Effector memory CD8-positive, alpha-beta T cell (primary cell): ENCODE results near the gene H2BW1.
"Not testable (repeated sequence)": the region's sequence is repeated elsewhere in the genome, so short reads cannot be mapped to it uniquely, and the experiment has no call there.

Experiments used
- ATAC-seq: fragments of 150-1000 bp; cut with Tn5 transposase; replicated peaks from 2 replicates; pipeline ENCODE4 v1.10.0; 2021; ENCODE audit warnings: mild to moderate bottlenecking, moderate library complexity
- DNase-seq, 3 experiments: peaks; one replicate each; pipeline ENCODE4 v3.0.0; 2021
- H3K27ac Mint-ChIP-seq, 2 donors: one replicate each; pipeline ENCODE4 v1.8.0; 2022; ENCODE audit warnings: mild to moderate bottlenecking in 2 of 2, mixed read lengths in 2 of 2, moderate library complexity in 2 of 2
- H3K27me3 Mint-ChIP-seq, 2 donors: one replicate each; pipeline ENCODE4 v1.8.0; 2022; ENCODE audit warnings: mixed read lengths in 2 of 2
- H3K36me3 Mint-ChIP-seq: one replicate; pipeline ENCODE4 v1.8.0; 2022; ENCODE audit warnings: mild to moderate bottlenecking, moderate library complexity, mixed read lengths; ENCODE audit not compliant: insufficient read depth
- H3K4me1 Mint-ChIP-seq, 2 donors: one replicate each; pipeline ENCODE4 v1.8.0; 2022; ENCODE audit warnings: low read depth in 2 of 2, mixed read lengths in 2 of 2
- H3K4me3 Mint-ChIP-seq, 2 donors: one replicate each; pipeline ENCODE4 v1.8.0; 2022; ENCODE audit warnings: mild to moderate bottlenecking in 2 of 2, mixed read lengths in 2 of 2, moderate library complexity in 2 of 2
- H3K9me3 Mint-ChIP-seq, 2 donors: one replicate each; pipeline ENCODE4 v1.8.0; 2022; ENCODE audit warnings: mixed read lengths in 2 of 2
- total RNA-seq, 9 experiments: gene quantifications; one replicate each; lab custom pipeline; 2026; lab: John Stamatoyannopoulos, UW

Gene H2BW1
- total RNA-seq, result 0 reads per million in 9 experiments

GRCh38 chrX:104013606-104014005, at the start of gene H2BW1:
TSS of gene H2BW1 (minus strand) at chrX:104013708. CDS start at chrX:104013576, 132 bp downstream.
- Mint-ChIP-seq H3K4me3 (no peak within 1 kb of the TSS), H3K9me3 (no peaks in the 10 kb centered on the region), H3K4me1 (no peaks in the 10 kb centered on the region), H3K27ac (no peak within 1 kb of the TSS), H3K27me3 (peaks cover 19 to 20% of the 10 kb centered on the region in 2 donors), H3K36me3 (no peaks in the 10 kb centered on the region)
- DNase-seq (no peak), ATAC-seq (no peak)

- not testable (repeated sequence) for H3K9me3 Mint-ChIP-seq, H3K27me3 Mint-ChIP-seq, H3K36me3 Mint-ChIP-seq, H3K27ac Mint-ChIP-seq, H3K4me3 Mint-ChIP-seq, H3K4me1 Mint-ChIP-seq, ATAC-seq, DNase-seq
Measured at GRCh38 chrX:104062636-104063035, 49.1 kb upstream of the H2BW1 start.

- not testable (repeated sequence) for H3K9me3 Mint-ChIP-seq, ATAC-seq
Measured at GRCh38 chrX:104054956-104055355, 41.4 kb upstream of the H2BW1 start.

GRCh38 chrX:104047171-104047570, 33.7 kb upstream of the H2BW1 start:
- DNase-seq, result no peak
- Mint-ChIP-seq H3K36me3 (no peaks in the 10 kb centered on the region), H3K27ac (no peak overlapping the region), H3K27me3 (peaks cover 22 to 38% of the 10 kb centered on the region in 2 donors), H3K4me3 (no peak overlapping the region), H3K4me1 (no peaks in the 10 kb centered on the region), H3K9me3 (no peaks in the 10 kb centered on the region)
- ATAC-seq, result no peak

More at GRCh38 chrX:104054956-104055355, 41.4 kb upstream of the H2BW1 start:
- H3K27ac Mint-ChIP-seq, H3K4me3 Mint-ChIP-seq, H3K36me3 Mint-ChIP-seq, DNase-seq, H3K4me1 Mint-ChIP-seq, H3K27me3 Mint-ChIP-seq: not testable (repeated sequence)

- no peak for ATAC-seq
- H3K36me3 Mint-ChIP-seq, result no peaks in the 10 kb centered on the region
- peaks cover 23 to 41% of the 10 kb centered on the region in 2 donors for H3K27me3 Mint-ChIP-seq
- no peaks in the 10 kb centered on the region for H3K9me3 Mint-ChIP-seq
- DNase-seq, result no peak
- H3K4me1 Mint-ChIP-seq, result no peaks in the 10 kb centered on the region
- H3K27ac Mint-ChIP-seq, result no peak overlapping the region
- H3K4me3 Mint-ChIP-seq, result no peak overlapping the region
Measured at GRCh38 chrX:104045642-104046041, 32.1 kb upstream of the H2BW1 start.

GRCh38 chrX:104041003-104041402, 27.5 kb upstream of the H2BW1 start:
- H3K4me3 Mint-ChIP-seq, result no peak overlapping the region
- ATAC-seq (no peak), DNase-seq (no peak)
- no peaks in the 10 kb centered on the region for H3K4me1 Mint-ChIP-seq
- no peak overlapping the region for H3K27ac Mint-ChIP-seq
- peaks cover 32 to 46% of the 10 kb centered on the region in 2 donors for H3K27me3 Mint-ChIP-seq
- H3K9me3 Mint-ChIP-seq, result no peaks in the 10 kb centered on the region
- no peaks in the 10 kb centered on the region for H3K36me3 Mint-ChIP-seq

- no peaks in the 10 kb centered on the region for H3K9me3 Mint-ChIP-seq
- no peak for DNase-seq
Measured at GRCh38 chrX:104039689-104040505, 26.4 kb upstream of the H2BW1 start, which contains the start of gene H2BW2. TSS of gene H2BW2 (plus strand) at chrX:104039956. CDS start at chrX:104039995, 39 bp downstream.

GRCh38 chrX:104018126-104018525, 4.6 kb upstream of the H2BW1 start:
- Mint-ChIP-seq H3K9me3 (no peaks in the 10 kb centered on the region), H3K27me3 (peaks cover 17 to 22% of the 10 kb centered on the region in 2 donors), H3K27ac (no peak overlapping the region), H3K36me3 (no peaks in the 10 kb centered on the region), H3K4me3 (no peak overlapping the region), H3K4me1 (no peaks in the 10 kb centered on the region)
- ATAC-seq (no peak), DNase-seq (no peak)

More at GRCh38 chrX:104039689-104040505, 26.4 kb upstream of the H2BW1 start, which contains the start of gene H2BW2:
- no peak for ATAC-seq
- Mint-ChIP-seq H3K36me3 (no peaks in the 10 kb centered on the region), H3K4me1 (no peaks in the 10 kb centered on the region), H3K27ac (no peak within 1 kb of the TSS), H3K27me3 (peaks cover 39 to 48% of the 10 kb centered on the region in 2 donors), H3K4me3 (no peak within 1 kb of the TSS)

- not testable (repeated sequence) for DNase-seq, H3K9me3 Mint-ChIP-seq, H3K4me1 Mint-ChIP-seq, H3K27ac Mint-ChIP-seq, H3K36me3 Mint-ChIP-seq, H3K4me3 Mint-ChIP-seq, ATAC-seq
- peaks cover 17 to 28% of the 10 kb centered on the region in 2 donors for H3K27me3 Mint-ChIP-seq
Measured at GRCh38 chrX:104015576-104015975, 2.1 kb upstream of the H2BW1 start.

GRCh38 chrX:104013158-104013557, 350 bp downstream of the H2BW1 start:
- Mint-ChIP-seq H3K9me3 (no peaks in the 10 kb centered on the region), H3K27ac (no peak overlapping the region), H3K36me3 (no peaks in the 10 kb centered on the region), H3K27me3 (peaks cover 15 to 20% of the 10 kb centered on the region in 2 donors), H3K4me1 (no peaks in the 10 kb centered on the region), H3K4me3 (no peak overlapping the region)
- ATAC-seq, result no peak
- no peak for DNase-seq

GRCh38 chrX:104008831-104009230, 4.7 kb downstream of the H2BW1 start:
- H3K4me3 Mint-ChIP-seq, result no peak overlapping the region
- DNase-seq (no peak), ATAC-seq (no peak)
- H3K9me3 Mint-ChIP-seq, result no peaks in the 10 kb centered on the region
- H3K27me3 Mint-ChIP-seq, result peaks cover 6 to 31% of the 10 kb centered on the region in 2 donors
- no peak overlapping the region for H3K27ac Mint-ChIP-seq
- no peaks in the 10 kb centered on the region for H3K4me1 Mint-ChIP-seq
- H3K36me3 Mint-ChIP-seq, result no peaks in the 10 kb centered on the region

GRCh38 chrX:103999234-103999633, 14.3 kb downstream of the H2BW1 start:
- H3K4me3 Mint-ChIP-seq, result no peak overlapping the region
- no peaks in the 10 kb centered on the region for H3K4me1 Mint-ChIP-seq
- ATAC-seq (no peak), DNase-seq (no peak)
- H3K27me3 Mint-ChIP-seq, result peaks cover 0 to 15% of the 10 kb centered on the region in 2 donors
- H3K36me3 Mint-ChIP-seq, result no peaks in the 10 kb centered on the region
- H3K27ac Mint-ChIP-seq, result no peak overlapping the region
- H3K9me3 Mint-ChIP-seq, result no peaks in the 10 kb centered on the region

GRCh38 chrX:103983508-103983907, 30.0 kb downstream of the H2BW1 start:
- not testable (repeated sequence) for H3K4me3 Mint-ChIP-seq, H3K4me1 Mint-ChIP-seq, H3K36me3 Mint-ChIP-seq, H3K9me3 Mint-ChIP-seq, ATAC-seq, H3K27ac Mint-ChIP-seq, H3K27me3 Mint-ChIP-seq, DNase-seq
